Stimulated activated CD4-positive, alpha-beta T cell treated with anti-CD3 and anti-CD28 coated beads, Interleukin-1b, Interleukin-23, amount 100 ng/mL, for 48 hours (primary cell): ENCODE data around the gene SP2.
A peak's percentile ranks its signal among the peaks of the same experiment; 100 is the strongest.

Experiments
- DNase-seq: peaks from one replicate; pipeline ENCODE4 v3.0.0-alpha.2; 2020

The SP2 gene

GRCh38 chr17:47953909-47954308 is 57.9 kb downstream of the SP2 start:
- no peak for DNase-seq

GRCh38 chr17:47955497-47956461 is 59.7 kb downstream of the SP2 start:
- no peak for DNase-seq

GRCh38 chr17:47956791-47957590 is 61.0 kb downstream of the SP2 start:
- DNase-seq: no peak

GRCh38 chr17:47957591-47958490 is 61.8 kb downstream of the SP2 start, which contains the start of gene PRR15L:
Gene PRR15L (minus strand): TSS chr17:47957883. CDS start chr17:47953234, 4,649 bp downstream.
- DNase-seq: no peak

- no peak for DNase-seq
Observed at GRCh38 chr17:47959825-47960655, 64.0 kb downstream of the SP2 start.

GRCh38 chr17:47961406-47961805 is 65.4 kb downstream of the SP2 start:
- DNase-seq: no peak

- DNase-seq: no peak
Observed at GRCh38 chr17:47962901-47963300, 66.9 kb downstream of the SP2 start.

GRCh38 chr17:47964856-47965255 is 68.8 kb downstream of the SP2 start:
- no peak for DNase-seq

GRCh38 chr17:47966079-47966519 is 70.1 kb downstream of the SP2 start:
- DNase-seq: no peak

GRCh38 chr17:47967607-47968252 is 71.7 kb downstream of the SP2 start:
- DNase-seq: no peak

- no peak for DNase-seq
Observed at GRCh38 chr17:47968836-47969235, 72.8 kb downstream of the SP2 start.

GRCh38 chr17:47969930-47970724 is 74.1 kb downstream of the SP2 start:
- no peak for DNase-seq

GRCh38 chr17:47970725-47971499 is 74.9 kb downstream of the SP2 start, which contains the start of gene CDK5RAP3:
Gene CDK5RAP3 (plus strand): TSS chr17:47971113. CDS start chr17:47971147, 34 bp downstream.
- DNase-seq: peak; percentile 100

GRCh38 chr17:47973541-47973940 is 77.5 kb downstream of the SP2 start:
- no peak for DNase-seq

GRCh38 chr17:47975189-47975822 is 79.3 kb downstream of the SP2 start:
- no peak for DNase-seq

GRCh38 chr17:47975823-47976205 is 79.8 kb downstream of the SP2 start:
- DNase-seq: no peak

GRCh38 chr17:47978324-47978723 is 82.3 kb downstream of the SP2 start:
- DNase-seq: peak; percentile 38
